22Rv1 (cell line): ENCODE data around the gene TECRL.

Experiments used
- H3K27ac ChIP-seq: fragments of 450-650 bp; 2 replicates; pipeline ENCODE4 v1.5.1; 2017
- CTCF ChIP-seq: fragments of 450-650 bp; IDR thresholded peaks from 2 replicates; pipeline ENCODE4 v1.5.1; 2017; ENCODE audit warnings: mild to moderate bottlenecking
- ZFX ChIP-seq: fragments of 450-650 bp; IDR thresholded peaks from 2 replicates; pipeline ENCODE4 v1.6.1; 2017; ENCODE audit warnings: antibody characterized with exemption, borderline replicate concordance

TECRL gene

GRCh38 chr4:64399313-64400109 lies 9.7 kb downstream of the TECRL start:
- H3K27ac ChIP-seq, result no peak overlapping the region

GRCh38 chr4:64394469-64394868 lies 14.8 kb downstream of the TECRL start:
- H3K27ac ChIP-seq, result no peak overlapping the region
- TF ChIP-seq CTCF (no peak), ZFX (no peak)

More at GRCh38 chr4:64399313-64400109, 9.7 kb downstream of the TECRL start:
- TF ChIP-seq ZFX, result no peak
- no peak for TF ChIP-seq CTCF

- TF ChIP-seq CTCF, result no peak
- TF ChIP-seq ZFX, result no peak
- no peak overlapping the region for H3K27ac ChIP-seq
Measured at GRCh38 chr4:64388252-64388651, 21.0 kb downstream of the TECRL start.

GRCh38 chr4:64385220-64385619 lies 24.0 kb downstream of the TECRL start:
- H3K27ac ChIP-seq, result no peak overlapping the region
- TF ChIP-seq CTCF, result no peak
- TF ChIP-seq ZFX, result no peak

GRCh38 chr4:64384237-64385203 lies 24.7 kb downstream of the TECRL start:
- TF ChIP-seq CTCF (no peak), ZFX (no peak)
- H3K27ac ChIP-seq, result no peak overlapping the region

GRCh38 chr4:64368741-64369140 lies 40.5 kb downstream of the TECRL start:
- no peak for TF ChIP-seq CTCF
- no peak for TF ChIP-seq ZFX
- H3K27ac ChIP-seq, result no peak overlapping the region

GRCh38 chr4:64361399-64361740 lies 47.9 kb downstream of the TECRL start:
- no peak for TF ChIP-seq CTCF
- TF ChIP-seq ZFX, result no peak
- no peak overlapping the region for H3K27ac ChIP-seq
